ENCODE measurements around the gene SPG7.
"Not testable (repeated sequence)": the region's sequence is repeated elsewhere in the genome, so short reads cannot be mapped to it uniquely, and the experiment has no call there.

SPG7 gene

DNA sequence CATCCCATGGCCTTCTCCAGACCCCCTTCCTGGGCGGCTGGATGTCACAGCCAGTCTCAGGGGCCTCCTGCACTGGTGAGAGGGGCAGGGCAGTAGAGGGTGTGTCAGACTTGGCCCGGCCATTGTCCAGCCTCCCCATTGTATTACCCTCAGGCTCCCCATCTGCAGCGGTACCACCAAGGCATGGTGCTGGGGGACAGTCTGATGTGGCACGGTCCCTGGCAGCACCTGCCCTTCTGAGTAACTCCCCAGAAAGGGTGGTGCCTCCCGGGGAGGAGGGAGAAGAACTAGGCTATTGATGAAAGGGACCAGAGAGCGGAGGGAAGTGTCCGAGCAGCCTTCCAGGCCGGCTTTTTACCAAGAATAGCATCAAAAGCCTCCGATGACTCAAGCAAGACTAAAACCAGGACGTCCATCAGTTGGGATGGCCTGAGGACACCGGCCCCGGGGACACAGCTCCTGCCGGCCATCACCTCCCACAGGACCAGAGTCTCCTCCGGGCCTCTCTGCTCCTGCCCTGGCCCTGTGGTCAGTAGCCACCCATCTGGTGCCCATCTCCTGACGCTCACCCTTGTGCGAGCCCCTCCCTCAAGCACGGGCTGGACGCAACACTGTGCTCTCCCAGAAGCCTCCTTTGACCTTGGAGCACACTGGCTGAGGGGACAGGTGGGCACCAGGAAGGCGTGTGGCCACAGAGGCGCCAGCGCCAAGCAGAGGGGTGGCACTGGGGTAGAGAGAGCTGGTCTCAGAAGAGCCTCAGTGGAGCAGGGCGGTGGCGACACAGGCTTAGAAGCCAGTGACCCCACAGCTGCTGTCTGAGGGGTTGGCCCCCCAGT lies 61.5 kb downstream of the SPG7 start (continued):
- TF ChIP-seq, protein P1, sequence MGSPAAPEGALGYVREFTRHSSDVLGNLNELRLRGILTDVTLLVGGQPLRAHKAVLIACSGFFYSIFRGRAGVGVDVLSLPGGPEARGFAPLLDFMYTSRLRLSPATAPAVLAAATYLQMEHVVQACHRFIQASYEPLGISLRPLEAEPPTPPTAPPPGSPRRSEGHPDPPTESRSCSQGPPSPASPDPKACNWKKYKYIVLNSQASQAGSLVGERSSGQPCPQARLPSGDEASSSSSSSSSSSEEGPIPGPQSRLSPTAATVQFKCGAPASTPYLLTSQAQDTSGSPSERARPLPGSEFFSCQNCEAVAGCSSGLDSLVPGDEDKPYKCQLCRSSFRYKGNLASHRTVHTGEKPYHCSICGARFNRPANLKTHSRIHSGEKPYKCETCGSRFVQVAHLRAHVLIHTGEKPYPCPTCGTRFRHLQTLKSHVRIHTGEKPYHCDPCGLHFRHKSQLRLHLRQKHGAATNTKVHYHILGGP (tag by site-specific recombination; IDR thresholded peaks at IDR 0.05): no peak
- TF ChIP-seq ZNF596 (tag by site-specific recombination; IDR thresholded peaks at IDR 0.05) (no peak), ZNF626 (tag by site-specific recombination; IDR thresholded peaks at IDR 0.05) (no peak)

DNA sequence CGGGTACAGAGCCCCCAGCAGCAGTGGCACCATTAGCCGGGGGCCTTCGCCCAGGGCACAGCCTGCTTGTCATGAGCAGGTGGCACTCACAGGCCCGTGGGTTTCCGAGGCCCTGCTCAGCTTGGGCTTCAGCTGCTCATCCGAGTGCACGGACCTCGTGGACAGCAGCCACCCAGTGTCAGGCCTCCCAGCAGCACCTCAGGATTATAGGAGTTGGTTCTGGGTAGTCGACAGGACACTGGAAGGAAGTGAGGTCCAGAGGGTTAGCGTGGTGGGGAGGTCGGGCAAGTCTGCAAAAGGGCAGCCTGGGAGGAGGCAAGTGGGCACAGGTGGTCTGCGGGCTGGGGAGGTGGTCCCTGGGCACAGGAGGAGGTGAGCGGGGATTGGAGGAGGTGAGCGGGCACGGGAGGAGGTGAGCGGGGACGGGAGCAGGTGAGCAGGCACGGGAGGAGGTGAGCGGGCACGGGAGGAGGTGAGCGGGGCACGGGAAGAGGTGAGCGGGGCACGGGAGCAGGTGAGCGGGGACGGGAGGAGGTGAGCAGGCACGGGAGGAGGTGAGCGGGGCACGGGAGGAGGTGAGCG lies 62.2 kb downstream of the SPG7 start:
- H3K4me3 ChIP-seq (ENCODE audit: low read depth, low read length): no peak overlapping the region
- H3K27ac ChIP-seq (ENCODE audit: extremely low read depth, low read depth, low read length): no peak overlapping the region
- ChIA-PET CTCF (no interaction called here), POLR2A (no interaction called here)
- H3K9me3 ChIP-seq (ENCODE audit: control insufficient read depth, insufficient read depth, low read depth, low read length): no peaks in the 10 kb centered on the region
- H3K4me1 ChIP-seq (ENCODE audit: control insufficient read depth, insufficient read depth, low read length): no peaks in the 10 kb centered on the region
- peaks cover 0 to 3% of the 10 kb centered on the region in 2 experiments; a peak in 1 of 3 replicates for H3K36me3 ChIP-seq (ENCODE audit: control insufficient read depth in 2 of 2, insufficient read depth in 1 of 2, low read length in 2 of 2)
- TF ChIP-seq IKZF3 (tag by site-specific recombination; IDR thresholded peaks at IDR 0.05) (no peak), GLIS2 (tag by site-specific recombination; IDR thresholded peaks at IDR 0.05) (0 out of 2 replicates have a peak, but pooled peaks have one; percentile 18)

DNA sequence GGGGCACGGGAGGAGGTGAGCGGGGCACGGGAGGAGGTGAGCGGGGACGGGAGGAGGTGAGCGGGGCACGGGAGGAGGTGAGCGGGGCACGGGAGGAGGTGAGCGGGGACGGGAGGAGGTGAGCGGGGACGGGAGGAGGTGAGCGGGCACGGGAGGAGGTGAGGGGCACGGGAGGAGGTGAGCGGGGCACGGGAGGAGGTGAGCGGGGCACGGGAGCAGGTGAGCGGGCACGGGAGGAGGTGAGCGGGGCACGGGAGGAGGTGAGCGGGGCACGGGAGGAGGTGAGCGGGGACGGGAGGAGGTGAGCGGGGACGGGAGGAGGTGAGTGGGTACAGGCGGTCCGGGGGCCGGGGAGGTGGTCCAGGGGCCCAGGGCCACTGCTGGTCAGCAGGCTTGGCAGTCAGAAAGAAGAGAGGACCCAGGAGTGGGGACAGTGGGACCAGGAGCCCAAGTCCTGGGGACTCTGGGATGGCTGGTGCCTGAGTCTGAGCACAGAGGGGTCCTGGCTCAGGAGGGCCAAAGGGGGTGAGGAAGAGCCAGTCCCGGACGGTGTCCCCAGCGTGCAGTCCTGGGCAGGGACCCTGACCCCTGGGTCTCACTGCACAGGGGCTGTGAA lies 62.9 kb downstream of the SPG7 start:
- H3K4me1 ChIP-seq (ENCODE audit: control insufficient read depth, insufficient read depth, low read length); H3K27ac ChIP-seq (ENCODE audit: extremely low read depth, low read depth, low read length); CTCF ChIA-PET; POLR2A ChIA-PET; H3K36me3 ChIP-seq (ENCODE audit: control insufficient read depth in 2 of 2, insufficient read depth in 1 of 2, low read length in 2 of 2); H3K4me3 ChIP-seq (ENCODE audit: low read depth, low read length); H3K9me3 ChIP-seq (ENCODE audit: control insufficient read depth, insufficient read depth, low read depth, low read length): not testable (repeated sequence)

DNA sequence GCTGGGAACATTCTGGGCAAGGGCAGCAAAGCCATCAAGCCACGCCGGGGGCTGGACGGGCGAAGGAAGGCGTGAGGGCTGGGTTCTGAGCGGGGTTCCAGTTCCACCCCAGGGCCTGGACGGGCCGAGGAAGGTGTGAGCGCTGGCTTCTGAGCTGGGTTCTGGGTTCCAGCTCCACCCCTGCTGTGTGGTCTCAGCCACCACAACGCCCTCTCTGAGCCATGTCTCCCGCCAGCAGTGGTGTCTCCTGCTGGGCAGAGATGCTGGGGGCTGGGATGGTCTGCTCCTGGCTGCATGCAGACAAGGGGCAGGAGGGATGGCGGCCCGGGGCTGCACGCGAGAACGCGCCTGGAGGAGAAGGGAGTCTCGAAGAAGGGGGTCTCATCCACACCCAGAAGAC lies 63.4 kb downstream of the SPG7 start:
- H3K36me3 ChIP-seq (ENCODE audit: control insufficient read depth in 2 of 2, insufficient read depth in 1 of 2, low read length in 2 of 2): peaks cover 0 to 3% of the 10 kb centered on the region in 2 experiments; a peak in 1 of 3 replicates
- ChIA-PET POLR2A (no interaction called here), CTCF (no interaction called here)
- H3K9me3 ChIP-seq (ENCODE audit: control insufficient read depth, insufficient read depth, low read depth, low read length): no peaks in the 10 kb centered on the region
- H3K4me1 ChIP-seq (ENCODE audit: control insufficient read depth, insufficient read depth, low read length): no peaks in the 10 kb centered on the region
- H3K27ac ChIP-seq (ENCODE audit: extremely low read depth, low read depth, low read length): no peak overlapping the region
- TF ChIP-seq ZNF768 (tag by site-specific recombination; IDR thresholded peaks at IDR 0.05) (peak; percentile 91), ZNF155 (tag by site-specific recombination; IDR thresholded peaks at IDR 0.05) (no peak), SP2 (tag by site-specific recombination; IDR thresholded peaks at IDR 0.05) (no peak)
- TF ChIP-seq, protein P2, sequence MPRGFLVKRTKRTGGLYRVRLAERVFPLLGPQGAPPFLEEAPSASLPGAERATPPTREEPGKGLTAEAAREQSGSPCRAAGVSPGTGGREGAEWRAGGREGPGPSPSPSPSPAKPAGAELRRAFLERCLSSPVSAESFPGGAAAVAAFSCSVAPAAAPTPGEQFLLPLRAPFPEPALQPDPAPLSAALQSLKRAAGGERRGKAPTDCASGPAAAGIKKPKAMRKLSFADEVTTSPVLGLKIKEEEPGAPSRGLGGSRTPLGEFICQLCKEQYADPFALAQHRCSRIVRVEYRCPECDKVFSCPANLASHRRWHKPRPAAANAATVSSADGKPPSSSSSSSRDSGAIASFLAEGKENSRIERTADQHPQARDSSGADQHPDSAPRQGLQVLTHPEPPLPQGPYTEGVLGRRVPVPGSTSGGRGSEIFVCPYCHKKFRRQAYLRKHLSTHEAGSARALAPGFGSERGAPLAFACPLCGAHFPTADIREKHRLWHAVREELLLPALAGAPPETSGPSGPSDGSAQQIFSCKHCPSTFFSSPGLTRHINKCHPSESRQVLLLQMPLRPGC (tag by site-specific recombination; IDR thresholded peaks at IDR 0.05): no peak
- H3K4me3 ChIP-seq (ENCODE audit: low read depth, low read length): no peak overlapping the region

DNA sequence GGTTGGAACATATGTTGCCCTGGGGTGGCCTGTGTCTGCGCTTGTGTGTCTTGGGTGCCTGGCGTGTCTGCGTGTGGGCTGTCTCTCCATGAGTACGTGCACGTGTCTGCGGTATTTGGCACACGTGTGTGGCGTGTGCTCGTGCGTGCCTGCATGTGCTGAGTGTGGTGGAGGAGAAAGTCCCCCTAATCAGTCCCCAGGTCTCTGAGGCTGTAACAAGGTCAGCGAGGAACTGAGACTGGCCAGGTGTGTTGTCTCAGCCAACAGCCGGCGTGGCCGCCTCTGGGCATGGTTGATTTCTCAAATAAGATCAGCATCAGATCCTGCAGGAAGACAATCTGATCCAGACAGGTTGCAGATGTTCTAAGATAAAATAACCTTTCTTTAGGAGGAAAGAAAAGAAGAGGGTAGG lies 63.9 kb downstream of the SPG7 start:
- ChIA-PET POLR2A (no interaction called here), CTCF (no interaction called here)
- no peak overlapping the region for H3K27ac ChIP-seq (ENCODE audit: extremely low read depth, low read depth, low read length)
- no peaks in the 10 kb centered on the region for H3K4me1 ChIP-seq (ENCODE audit: control insufficient read depth, insufficient read depth, low read length)
- peaks cover 0 to 3% of the 10 kb centered on the region in 2 experiments; a peak in 1 of 3 replicates for H3K36me3 ChIP-seq (ENCODE audit: control insufficient read depth in 2 of 2, insufficient read depth in 1 of 2, low read length in 2 of 2)
- H3K4me3 ChIP-seq (ENCODE audit: low read depth, low read length): no peak overlapping the region
- H3K9me3 ChIP-seq (ENCODE audit: control insufficient read depth, insufficient read depth, low read depth, low read length): no peaks in the 10 kb centered on the region
- TF ChIP-seq KLF9 (tag by site-specific recombination; IDR thresholded peaks at IDR 0.05; ENCODE audit: low read depth) (no peak), ZFP3 (tag by site-specific recombination; IDR thresholded peaks at IDR 0.05; ENCODE audit: low read depth) (no peak), TCF7L2 (IDR thresholded peaks at IDR 0.05; ENCODE audit: borderline replicate concordance, low read depth, low read length) (no peak), MEIS1 (CRISPR knock-in tag; IDR thresholded peaks at IDR 0.05; ENCODE audit: borderline replicate concordance) (no peak)
- TF ChIP-seq, protein P3, sequence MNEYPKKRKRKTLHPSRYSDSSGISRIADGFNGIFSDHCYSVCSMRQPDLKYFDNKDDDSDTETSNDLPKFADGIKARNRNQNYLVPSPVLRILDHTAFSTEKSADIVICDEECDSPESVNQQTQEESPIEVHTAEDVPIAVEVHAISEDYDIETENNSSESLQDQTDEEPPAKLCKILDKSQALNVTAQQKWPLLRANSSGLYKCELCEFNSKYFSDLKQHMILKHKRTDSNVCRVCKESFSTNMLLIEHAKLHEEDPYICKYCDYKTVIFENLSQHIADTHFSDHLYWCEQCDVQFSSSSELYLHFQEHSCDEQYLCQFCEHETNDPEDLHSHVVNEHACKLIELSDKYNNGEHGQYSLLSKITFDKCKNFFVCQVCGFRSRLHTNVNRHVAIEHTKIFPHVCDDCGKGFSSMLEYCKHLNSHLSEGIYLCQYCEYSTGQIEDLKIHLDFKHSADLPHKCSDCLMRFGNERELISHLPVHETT (tag by site-specific recombination; IDR thresholded peaks at IDR 0.05): no peak
- TF ChIP-seq, protein P4, sequence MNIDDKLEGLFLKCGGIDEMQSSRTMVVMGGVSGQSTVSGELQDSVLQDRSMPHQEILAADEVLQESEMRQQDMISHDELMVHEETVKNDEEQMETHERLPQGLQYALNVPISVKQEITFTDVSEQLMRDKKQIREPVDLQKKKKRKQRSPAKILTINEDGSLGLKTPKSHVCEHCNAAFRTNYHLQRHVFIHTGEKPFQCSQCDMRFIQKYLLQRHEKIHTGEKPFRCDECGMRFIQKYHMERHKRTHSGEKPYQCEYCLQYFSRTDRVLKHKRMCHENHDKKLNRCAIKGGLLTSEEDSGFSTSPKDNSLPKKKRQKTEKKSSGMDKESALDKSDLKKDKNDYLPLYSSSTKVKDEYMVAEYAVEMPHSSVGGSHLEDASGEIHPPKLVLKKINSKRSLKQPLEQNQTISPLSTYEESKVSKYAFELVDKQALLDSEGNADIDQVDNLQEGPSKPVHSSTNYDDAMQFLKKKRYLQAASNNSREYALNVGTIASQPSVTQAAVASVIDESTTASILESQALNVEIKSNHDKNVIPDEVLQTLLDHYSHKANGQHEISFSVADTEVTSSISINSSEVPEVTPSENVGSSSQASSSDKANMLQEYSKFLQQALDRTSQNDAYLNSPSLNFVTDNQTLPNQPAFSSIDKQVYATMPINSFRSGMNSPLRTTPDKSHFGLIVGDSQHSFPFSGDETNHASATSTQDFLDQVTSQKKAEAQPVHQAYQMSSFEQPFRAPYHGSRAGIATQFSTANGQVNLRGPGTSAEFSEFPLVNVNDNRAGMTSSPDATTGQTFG (tag by site-specific recombination; IDR thresholded peaks at IDR 0.05; ENCODE audit: borderline replicate concordance): no peak

Measured in HEK293 (cell line).